Ishikawa (cell line): ENCODE results near the gene CD3E.

Experiments
- CEBPB ChIP-seq: IDR thresholded peaks from 2 replicates; pipeline ENCODE4 v1.6.1; 2012
- CREB1 ChIP-seq: IDR thresholded peaks from 2 replicates; pipeline ENCODE4 v1.6.1; 2012; ENCODE audit warnings: low read depth
- EGR1 ChIP-seq: IDR thresholded peaks from 2 replicates; pipeline ENCODE4 v1.6.1; 2012
- EP300 ChIP-seq: IDR thresholded peaks from 2 replicates; pipeline ENCODE4 v1.6.1; 2012; ENCODE audit warnings: borderline replicate concordance
- FOXM1 ChIP-seq: IDR thresholded peaks from 2 replicates; pipeline ENCODE4 v1.6.1; 2012; ENCODE audit warnings: low read depth, borderline replicate concordance
- NFIC ChIP-seq: IDR thresholded peaks from 2 replicates; pipeline ENCODE4 v1.6.1; 2012
- RAD21 ChIP-seq: IDR thresholded peaks from 2 replicates; pipeline ENCODE4 v1.6.1; 2012; ENCODE audit warnings: low read depth
- TAF1 ChIP-seq: IDR thresholded peaks from 2 replicates; pipeline ENCODE4 v1.6.1; 2012; ENCODE audit warnings: low read depth, mild to moderate bottlenecking
- TCF12 ChIP-seq: IDR thresholded peaks from 2 replicates; pipeline ENCODE4 v1.6.1; 2012; ENCODE audit warnings: low read depth
- TEAD4 ChIP-seq: IDR thresholded peaks from 2 replicates; pipeline ENCODE4 v1.6.1; 2012
- USF1 ChIP-seq: IDR thresholded peaks from 2 replicates; pipeline ENCODE4 v1.6.1; 2012
- YY1 ChIP-seq: IDR thresholded peaks from 2 replicates; pipeline ENCODE4 v1.6.1; 2012; ENCODE audit warnings: low read depth
- ZBTB7A ChIP-seq: IDR thresholded peaks from 2 replicates; pipeline ENCODE4 v1.6.1; 2012; ENCODE audit warnings: low read depth
- TF ChIP-seq, protein P1 (sequence below): IDR thresholded peaks from 2 replicates; pipeline ENCODE4 v1.6.1; 2012
- TF ChIP-seq, protein P2 (sequence below): IDR thresholded peaks from 2 replicates; pipeline ENCODE4 v1.6.1; 2012; ENCODE audit warnings: low read depth, mild to moderate bottlenecking

Gene CD3E

DNA sequence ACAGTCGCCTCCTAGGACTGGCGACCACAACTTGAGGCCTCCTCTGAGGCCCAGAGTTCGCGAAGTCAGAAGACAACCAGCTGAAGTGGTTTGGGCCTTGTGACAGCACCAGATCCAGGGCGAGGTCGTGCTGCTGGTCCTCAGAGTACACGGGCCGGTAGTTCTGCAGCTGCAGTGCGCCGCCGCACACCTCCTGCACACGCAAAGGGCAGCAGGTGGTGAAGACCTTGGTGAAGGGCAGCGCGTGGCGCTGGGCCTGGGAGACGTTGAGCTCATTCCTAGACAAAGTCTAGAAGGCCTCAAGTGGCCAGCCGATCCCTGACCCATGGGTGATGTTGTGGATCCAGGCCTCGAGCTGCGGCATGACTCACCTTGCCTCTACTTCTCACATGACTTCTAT, 18.2 kb downstream of the CD3E start:
- TF ChIP-seq YY1, result no peak
- TF ChIP-seq, protein P1, sequence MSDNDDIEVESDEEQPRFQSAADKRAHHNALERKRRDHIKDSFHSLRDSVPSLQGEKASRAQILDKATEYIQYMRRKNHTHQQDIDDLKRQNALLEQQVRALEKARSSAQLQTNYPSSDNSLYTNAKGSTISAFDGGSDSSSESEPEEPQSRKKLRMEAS, result no peak
- TF ChIP-seq EP300, result no peak
- TF ChIP-seq CREB1, result no peak
- TF ChIP-seq TAF1, result no peak
- no peak for TF ChIP-seq TEAD4
- no peak for TF ChIP-seq USF1
- TF ChIP-seq, protein P2, sequence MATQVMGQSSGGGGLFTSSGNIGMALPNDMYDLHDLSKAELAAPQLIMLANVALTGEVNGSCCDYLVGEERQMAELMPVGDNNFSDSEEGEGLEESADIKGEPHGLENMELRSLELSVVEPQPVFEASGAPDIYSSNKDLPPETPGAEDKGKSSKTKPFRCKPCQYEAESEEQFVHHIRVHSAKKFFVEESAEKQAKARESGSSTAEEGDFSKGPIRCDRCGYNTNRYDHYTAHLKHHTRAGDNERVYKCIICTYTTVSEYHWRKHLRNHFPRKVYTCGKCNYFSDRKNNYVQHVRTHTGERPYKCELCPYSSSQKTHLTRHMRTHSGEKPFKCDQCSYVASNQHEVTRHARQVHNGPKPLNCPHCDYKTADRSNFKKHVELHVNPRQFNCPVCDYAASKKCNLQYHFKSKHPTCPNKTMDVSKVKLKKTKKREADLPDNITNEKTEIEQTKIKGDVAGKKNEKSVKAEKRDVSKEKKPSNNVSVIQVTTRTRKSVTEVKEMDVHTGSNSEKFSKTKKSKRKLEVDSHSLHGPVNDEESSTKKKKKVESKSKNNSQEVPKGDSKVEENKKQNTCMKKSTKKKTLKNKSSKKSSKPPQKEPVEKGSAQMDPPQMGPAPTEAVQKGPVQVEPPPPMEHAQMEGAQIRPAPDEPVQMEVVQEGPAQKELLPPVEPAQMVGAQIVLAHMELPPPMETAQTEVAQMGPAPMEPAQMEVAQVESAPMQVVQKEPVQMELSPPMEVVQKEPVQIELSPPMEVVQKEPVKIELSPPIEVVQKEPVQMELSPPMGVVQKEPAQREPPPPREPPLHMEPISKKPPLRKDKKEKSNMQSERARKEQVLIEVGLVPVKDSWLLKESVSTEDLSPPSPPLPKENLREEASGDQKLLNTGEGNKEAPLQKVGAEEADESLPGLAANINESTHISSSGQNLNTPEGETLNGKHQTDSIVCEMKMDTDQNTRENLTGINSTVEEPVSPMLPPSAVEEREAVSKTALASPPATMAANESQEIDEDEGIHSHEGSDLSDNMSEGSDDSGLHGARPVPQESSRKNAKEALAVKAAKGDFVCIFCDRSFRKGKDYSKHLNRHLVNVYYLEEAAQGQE, result no peak
- TF ChIP-seq TCF12, result no peak

GRCh38 chr11:118325283-118325682, 20.8 kb downstream of the CD3E start:
- TF ChIP-seq, protein P2, result no peak
- TF ChIP-seq TCF12 (no peak), CEBPB (no peak), FOXM1 (no peak), TAF1 (no peak), EGR1 (no peak), RAD21 (no peak), ZBTB7A (no peak), NFIC (no peak), TEAD4 (no peak), EP300 (no peak), USF1 (no peak), CREB1 (no peak), YY1 (no peak)
- TF ChIP-seq, protein P1, result no peak

- no peak for TF ChIP-seq FOXM1
- no peak for TF ChIP-seq RAD21
- no peak for TF ChIP-seq EGR1
- no peak for TF ChIP-seq EP300
- TF ChIP-seq TAF1, result no peak
- no peak for TF ChIP-seq NFIC
Observed at GRCh38 chr11:118328745-118329144, 24.2 kb downstream of the CD3E start.

- TF ChIP-seq TAF1 (no peak), TEAD4 (no peak), NFIC (no peak), USF1 (no peak), TCF12 (no peak), YY1 (no peak), CREB1 (no peak), FOXM1 (no peak), CEBPB (no peak), RAD21 (no peak), EP300 (no peak), EGR1 (no peak), ZBTB7A (no peak)
- TF ChIP-seq, protein P2, result no peak
- TF ChIP-seq, protein P1, result no peak
Observed at GRCh38 chr11:118334745-118335144, 30.2 kb downstream of the CD3E start.
